NCI-H2029 treated with DMSO at 0.1 percent for 48 hours (cell line): Measurements from ENCODE around the gene DAAM1.

Experiments
- DNase-seq: peaks from one replicate; lab custom pipeline; 2025; lab: John Stamatoyannopoulos, UW

The DAAM1 gene

GRCh38 chr14:59314953-59315599, 126.6 kb downstream of the DAAM1 start:
- DNase-seq, result no peak

- no peak for DNase-seq
These were observed 127.8 kb downstream of the DAAM1 start for GRCh38 chr14:59316151-59316830.

GRCh38 chr14:59317346-59317745, 128.9 kb downstream of the DAAM1 start:
- no peak for DNase-seq

GRCh38 chr14:59317798-59318505, 129.5 kb downstream of the DAAM1 start:
- DNase-seq, result no peak

GRCh38 chr14:59318908-59319307, 130.4 kb downstream of the DAAM1 start:
- DNase-seq, result no peak

- DNase-seq, result no peak
These were observed 131.9 kb downstream of the DAAM1 start for GRCh38 chr14:59320361-59320760.

GRCh38 chr14:59320763-59321625, 132.5 kb downstream of the DAAM1 start:
- no peak for DNase-seq

GRCh38 chr14:59321626-59321949, 133.1 kb downstream of the DAAM1 start:
- no peak for DNase-seq

GRCh38 chr14:59325906-59326305, 137.4 kb downstream of the DAAM1 start:
- no peak for DNase-seq

GRCh38 chr14:59328454-59328853, 140.0 kb downstream of the DAAM1 start:
- no peak for DNase-seq

GRCh38 chr14:59330455-59330854, 142.0 kb downstream of the DAAM1 start:
- no peak for DNase-seq

- DNase-seq, result no peak
These were observed 142.8 kb downstream of the DAAM1 start for GRCh38 chr14:59331217-59331616.

GRCh38 chr14:59332727-59333126, 144.3 kb downstream of the DAAM1 start:
- no peak for DNase-seq

- DNase-seq, result no peak
These were observed 144.8 kb downstream of the DAAM1 start for GRCh38 chr14:59333235-59333634.

- DNase-seq, result no peak
These were observed 145.2 kb downstream of the DAAM1 start for GRCh38 chr14:59333668-59334067.

- no peak for DNase-seq
These were observed 145.8 kb downstream of the DAAM1 start for GRCh38 chr14:59334253-59334652.

- no peak for DNase-seq
These were observed 147.6 kb downstream of the DAAM1 start for GRCh38 chr14:59336098-59336497.

- no peak for DNase-seq
These were observed 148.2 kb downstream of the DAAM1 start for GRCh38 chr14:59336706-59337105.

- no peak for DNase-seq
These were observed 148.7 kb downstream of the DAAM1 start for GRCh38 chr14:59337141-59337611.

GRCh38 chr14:59338761-59339160, 150.3 kb downstream of the DAAM1 start:
- no peak for DNase-seq

GRCh38 chr14:59339524-59340330, 151.3 kb downstream of the DAAM1 start:
- no peak for DNase-seq
